Dermis microvascular lymphatic vessel endothelial cell (primary cell): ENCODE measurements around the gene TMC3. TPM values are rescaled to one million over a fixed set of nuclear protein-coding genes. Genes with fewer than 3 reads are reported as not detected.
"Not testable (repeated sequence)": the region's sequence is repeated elsewhere in the genome, so short reads cannot be mapped to it uniquely, and the experiment has no call there.

Experiments
- DNase-seq, 2 donors: peaks; one replicate each; pipeline versions ENCODE4 v3.0.0 to v3.0.0-alpha.2; 2010; ENCODE audit warnings: low read depth in 2 of 2
- total RNA-seq: library from RNA; depleted of rRNA; stranded (reverse); fragments of >200 nt; gene quantifications from 2 replicates; pipeline ENCODE4 v1.2.1, GENCODE V29; 2014

Gene TMC3
- total RNA-seq, 1 donor from 2014 or later, result not detected

- DNase-seq, result no peak
These were observed 11.1 kb upstream of the TMC3 start for GRCh38 chr15:81384891-81385720.

GRCh38 chr15:81381720-81382119, 7.7 kb upstream of the TMC3 start:
- DNase-seq, result no peak

- no peak for DNase-seq
These were observed 6.7 kb upstream of the TMC3 start for GRCh38 chr15:81380668-81381067.

- DNase-seq, result no peak
These were observed 6.2 kb upstream of the TMC3 start for GRCh38 chr15:81380203-81380602.

- DNase-seq, result no peak
These were observed 5.3 kb upstream of the TMC3 start for GRCh38 chr15:81379269-81379668.

GRCh38 chr15:81378443-81378842, 4.4 kb upstream of the TMC3 start:
- no peak for DNase-seq

- no peak for DNase-seq
These were observed 3.9 kb upstream of the TMC3 start for GRCh38 chr15:81377871-81378270.

GRCh38 chr15:81376231-81376630, 2.2 kb upstream of the TMC3 start:
- no peak for DNase-seq

GRCh38 chr15:81375461-81375860, 1.4 kb upstream of the TMC3 start:
- DNase-seq, result no peak

- DNase-seq, result no peak
These were observed 837 bp downstream of the TMC3 start for GRCh38 chr15:81373176-81373575.

GRCh38 chr15:81372575-81372974, 1.4 kb downstream of the TMC3 start:
- no peak for DNase-seq

- DNase-seq, result no peak
These were observed 10.1 kb downstream of the TMC3 start for GRCh38 chr15:81363718-81364500.

GRCh38 chr15:81363276-81363675, 10.7 kb downstream of the TMC3 start:
- no peak for DNase-seq

- no peak for DNase-seq
These were observed 11.2 kb downstream of the TMC3 start for GRCh38 chr15:81362790-81363189.

GRCh38 chr15:81361891-81362290, 12.1 kb downstream of the TMC3 start:
- DNase-seq, result no peak

GRCh38 chr15:81360491-81360890, 13.5 kb downstream of the TMC3 start:
- DNase-seq, result no peak

- DNase-seq, result no peak
These were observed 15.8 kb downstream of the TMC3 start for GRCh38 chr15:81358248-81358647.

GRCh38 chr15:81357180-81357686, 16.8 kb downstream of the TMC3 start:
- DNase-seq, result no peak

GRCh38 chr15:81356252-81356651, 17.8 kb downstream of the TMC3 start:
- no peak for DNase-seq

GRCh38 chr15:81351651-81352050, 22.4 kb downstream of the TMC3 start:
- no peak for DNase-seq

- DNase-seq, result no peak
These were observed 24.7 kb downstream of the TMC3 start for GRCh38 chr15:81349271-81349670.

- DNase-seq, result not testable (repeated sequence)
These were observed 25.3 kb downstream of the TMC3 start for GRCh38 chr15:81348691-81349090.

GRCh38 chr15:81347910-81348309, 26.1 kb downstream of the TMC3 start:
- no peak for DNase-seq
